ENCODE results near the gene ZIC5.

ZIC5 gene

DNA sequence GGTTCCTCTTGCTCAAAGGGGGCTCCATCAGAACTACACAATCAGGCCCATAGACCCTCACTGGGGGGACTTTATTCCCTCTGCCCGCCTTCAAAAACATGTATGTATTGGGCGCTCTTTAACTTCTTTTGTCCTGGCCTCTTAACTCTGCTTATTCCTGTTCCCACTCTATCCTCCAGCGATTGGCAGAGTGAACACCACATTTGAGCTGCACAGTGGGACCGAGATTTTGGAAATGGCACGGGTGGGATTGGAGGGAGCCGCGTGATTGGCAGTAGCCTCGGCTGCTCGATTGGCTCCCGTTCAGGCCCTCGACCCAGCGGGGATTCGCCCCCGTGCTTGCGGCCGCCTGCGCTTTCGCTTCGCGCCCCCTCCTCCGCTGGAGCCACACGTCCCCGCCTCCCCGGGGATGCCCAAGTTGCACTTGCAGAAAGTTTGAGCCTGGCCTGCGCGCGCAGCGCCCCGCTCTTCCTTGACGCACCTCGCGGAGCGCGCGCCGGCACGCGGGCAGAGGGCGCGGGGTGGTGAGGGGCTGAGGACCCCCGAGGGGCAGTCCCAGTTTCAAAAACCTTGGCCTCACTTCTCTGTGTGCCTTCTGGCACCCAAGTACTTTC lies at the start of gene ZIC5:
TSS of gene ZIC5 (minus strand) at position 192 of the 614 bp plus-strand sequence. CDS start at position 28, 164 bp downstream.
- DNase-seq: no peak

DNA sequence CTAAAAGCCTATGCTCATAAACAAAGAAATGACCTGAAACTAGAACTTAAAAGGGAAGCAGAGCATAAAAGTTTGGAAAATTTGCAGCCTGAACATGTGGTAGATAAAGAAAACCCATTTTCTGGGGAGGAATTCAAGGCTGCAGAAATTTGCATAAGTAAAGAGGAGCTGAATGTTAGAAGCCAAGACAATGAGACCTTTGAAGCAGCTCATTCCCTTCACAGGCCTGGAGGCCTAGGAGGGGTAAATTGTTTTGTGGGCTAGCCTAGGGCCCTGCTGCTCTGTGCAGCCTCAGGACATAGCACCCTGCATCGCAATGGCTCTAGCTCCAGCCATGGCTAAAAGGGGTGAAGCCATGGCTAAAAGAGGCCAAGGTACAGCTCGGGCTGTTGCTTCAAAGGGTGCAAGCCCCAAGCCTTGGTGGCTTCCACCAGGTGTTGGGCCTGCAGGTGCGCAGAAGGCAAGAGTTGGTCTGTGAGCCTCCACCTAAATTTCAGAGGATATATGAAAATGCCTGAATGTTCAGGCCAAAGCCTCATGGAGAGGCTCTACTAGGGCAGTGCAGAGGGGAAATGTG lies 48.3 kb upstream of the ZIC5 start:
- no peak for DNase-seq

GRCh38 chr13:100014621-100015020 lies 43.1 kb upstream of the ZIC5 start:
- no peak for DNase-seq

DNA sequence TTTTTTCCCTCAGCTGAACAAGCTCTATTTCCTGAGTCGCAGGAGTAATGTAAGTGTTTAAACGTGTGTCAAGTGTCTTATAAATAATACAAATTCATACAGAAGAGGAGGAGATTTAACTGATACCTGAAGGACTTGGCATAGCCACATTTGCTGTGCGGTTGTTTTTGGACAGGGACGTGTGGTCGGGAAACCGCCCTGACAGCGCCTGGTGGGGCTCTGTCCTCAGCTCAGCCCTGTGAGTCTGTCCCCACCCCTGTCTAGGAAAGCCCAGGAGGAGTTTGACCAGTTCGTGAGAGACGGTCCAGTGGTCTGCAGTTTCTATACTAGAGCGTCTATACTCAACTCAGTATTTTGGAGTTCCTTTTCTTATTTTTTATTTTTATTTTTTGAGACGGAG lies 26.7 kb upstream of the ZIC5 start:
- no peak for DNase-seq

DNA sequence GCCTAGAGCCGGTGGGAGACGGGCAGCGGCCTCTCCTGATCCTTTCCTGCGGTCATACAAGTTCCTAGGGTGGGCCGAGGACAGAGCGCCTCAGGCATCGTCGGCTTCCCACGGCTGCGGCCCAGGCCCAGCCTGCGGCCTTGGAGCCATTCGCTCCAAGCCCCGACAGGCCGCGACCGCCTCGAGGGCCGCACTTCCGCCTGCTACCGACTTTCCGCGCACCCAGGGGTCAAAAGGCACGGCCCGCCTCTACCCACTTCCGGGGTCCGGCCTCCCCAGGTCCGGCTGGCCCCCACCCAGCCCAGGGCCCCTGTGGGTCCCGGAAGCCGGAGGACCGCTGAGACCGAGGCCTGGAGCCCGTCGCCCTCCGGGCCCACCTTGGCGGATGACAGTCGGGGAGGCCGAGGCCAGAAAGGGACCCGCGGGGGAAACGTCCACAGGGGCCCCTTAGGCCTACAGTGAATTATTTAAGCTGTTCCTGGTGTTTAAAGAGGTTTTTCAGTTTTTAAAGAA lies 26.2 kb upstream of the ZIC5 start:
- no peak for DNase-seq

- no peak for DNase-seq
These were observed 24.9 kb upstream of the ZIC5 start for GRCh38 chr13:99996381-99996973.

- DNase-seq: no peak
These were observed 24.2 kb upstream of the ZIC5 start for GRCh38 chr13:99995589-99996380.

DNA sequence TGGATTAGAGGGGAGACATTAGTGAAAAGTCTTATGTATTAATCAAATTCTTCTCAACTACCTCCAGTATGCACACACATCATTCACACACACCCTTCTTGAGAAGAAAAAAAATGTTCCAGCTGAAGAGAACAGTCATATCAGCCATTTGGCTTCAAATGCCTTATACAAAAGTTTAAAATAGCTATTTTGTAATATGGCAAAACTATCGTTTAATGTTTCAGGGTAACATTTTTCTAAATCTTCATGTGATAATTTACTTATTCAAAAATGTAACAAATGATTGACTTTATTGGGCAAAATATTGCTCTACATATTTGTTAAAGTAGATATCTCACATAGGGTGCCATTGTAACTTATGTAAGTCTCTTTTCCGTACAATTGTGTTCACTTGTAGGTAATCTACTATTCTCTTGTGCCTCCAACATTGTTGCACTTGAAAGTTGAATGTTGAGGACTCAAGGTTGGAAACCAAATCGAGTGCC lies 23.6 kb upstream of the ZIC5 start:
- no peak for DNase-seq

DNA sequence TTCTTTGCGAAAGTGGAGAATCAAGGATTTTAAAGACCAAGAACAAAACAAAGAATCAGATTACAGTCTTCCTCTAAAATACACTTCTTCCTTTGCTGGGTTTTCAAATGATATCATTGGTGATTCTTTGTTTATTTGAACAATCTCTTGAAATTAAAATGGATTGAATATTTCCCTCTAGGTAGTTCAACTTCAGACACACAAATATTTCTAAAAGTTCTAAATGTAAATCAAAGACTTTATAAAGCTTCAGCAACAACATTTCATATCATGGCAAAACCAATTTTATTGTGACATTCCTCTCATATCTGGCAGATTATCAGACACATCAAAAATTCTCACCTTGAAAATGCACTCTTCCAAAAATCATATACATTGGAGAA lies 23.1 kb upstream of the ZIC5 start:
- no peak for DNase-seq

- no peak for DNase-seq
These were observed 22.4 kb upstream of the ZIC5 start for GRCh38 chr13:99993660-99994637.

DNA sequence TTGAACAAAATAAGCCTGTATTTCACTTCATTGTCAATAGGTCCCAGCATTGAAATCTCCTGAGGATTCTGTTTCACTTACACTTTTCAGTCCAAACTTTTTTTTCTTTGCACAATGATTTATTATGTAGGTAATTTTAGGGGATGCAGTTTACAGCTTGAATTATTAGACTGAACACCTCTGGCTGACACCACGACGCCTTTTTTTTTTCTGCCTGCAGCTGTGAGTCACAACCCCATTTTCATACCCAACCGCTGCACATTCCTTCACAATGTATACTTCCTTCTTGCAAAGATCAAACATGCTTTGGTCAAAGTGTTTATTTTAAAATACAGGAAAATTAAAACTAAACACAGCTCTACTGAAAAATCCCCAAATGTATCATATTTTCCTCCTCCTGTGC lies 21.4 kb upstream of the ZIC5 start:
- DNase-seq: no peak

- no peak for DNase-seq
These were observed 20.5 kb upstream of the ZIC5 start for GRCh38 chr13:99991828-99992775.

DNA sequence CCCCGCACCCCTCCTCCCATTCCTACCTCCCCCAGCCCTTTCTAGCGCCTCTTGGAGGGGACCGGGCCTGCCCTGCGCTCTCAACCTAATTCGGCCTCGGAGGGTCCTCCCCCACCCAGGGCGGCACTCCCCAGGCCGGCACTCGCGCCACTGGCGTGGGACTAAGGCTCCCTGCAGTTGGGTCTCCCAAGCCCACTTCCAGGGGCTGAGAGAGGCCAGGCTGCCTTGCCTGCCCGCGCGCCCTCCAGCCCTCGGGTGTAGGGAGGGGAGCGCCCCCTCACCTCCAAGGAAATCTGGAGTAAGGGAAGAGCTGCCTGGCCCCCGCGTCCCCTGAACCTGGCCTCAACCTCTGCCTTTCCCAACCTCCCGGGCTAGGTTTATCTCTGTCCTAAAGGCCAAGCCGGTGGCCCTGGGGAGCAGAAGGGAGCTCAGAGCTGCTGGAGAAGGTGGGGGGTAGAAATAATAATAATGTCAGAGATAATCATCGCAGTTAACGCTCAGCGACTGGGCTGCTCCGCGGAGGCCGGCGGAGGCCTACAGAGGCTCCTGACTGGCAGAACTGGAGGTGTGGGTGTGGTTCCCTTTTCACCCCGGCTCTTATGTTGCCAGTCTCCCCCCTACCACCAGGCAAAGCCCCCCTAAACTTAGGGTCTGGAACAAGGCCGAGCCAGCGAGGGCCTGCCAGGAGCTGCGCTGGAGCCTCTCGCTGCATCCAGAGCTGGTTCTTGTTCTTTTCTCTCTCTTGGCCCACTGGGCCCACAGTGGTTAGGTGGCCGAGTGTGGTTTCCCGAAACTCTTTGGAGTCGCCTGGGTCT lies 19.7 kb upstream of the ZIC5 start:
- DNase-seq: no peak

- DNase-seq: no peak
These were observed 18.8 kb upstream of the ZIC5 start for GRCh38 chr13:99990126-99990977.

- no peak for DNase-seq
These were observed 17.9 kb upstream of the ZIC5 start for GRCh38 chr13:99989276-99990125.

DNA sequence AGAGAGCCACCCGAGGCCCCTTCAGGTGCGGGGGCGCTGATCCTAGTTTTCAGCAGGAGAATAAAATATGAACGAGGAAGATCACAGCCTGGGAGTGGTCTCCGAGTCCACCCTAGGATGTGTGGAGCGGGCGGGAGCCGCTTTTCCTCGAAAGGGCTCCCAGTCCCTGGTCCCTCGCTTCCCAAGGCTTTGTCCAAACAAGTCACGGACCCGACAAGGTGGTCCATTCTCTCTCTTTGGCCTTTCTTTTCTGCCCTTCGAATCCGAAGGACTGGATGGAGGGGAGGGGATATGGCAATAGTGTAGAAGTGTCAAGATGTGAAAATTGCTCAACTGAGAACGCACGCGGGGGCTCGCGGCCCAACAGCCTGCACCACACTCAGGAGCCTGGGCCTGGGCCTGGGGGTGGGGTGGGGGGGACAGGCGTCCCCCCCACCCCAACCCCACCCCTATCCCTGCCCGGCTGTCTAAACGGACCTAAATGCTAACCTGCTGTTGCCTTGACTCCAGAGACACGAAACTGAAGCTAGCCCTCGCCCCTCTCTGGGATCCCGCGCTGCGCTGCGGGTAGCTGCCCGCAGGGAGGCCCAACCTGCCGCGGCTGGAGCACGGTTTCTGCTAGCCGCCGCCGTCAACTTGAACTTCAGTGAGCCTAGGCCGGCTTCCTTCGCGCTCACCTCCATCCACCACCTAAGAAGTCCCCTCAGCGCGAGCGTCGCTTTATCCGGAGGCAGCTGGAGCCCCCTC lies 17.1 kb upstream of the ZIC5 start:
- no peak for DNase-seq
